AG09319 (cell line): ENCODE results near the gene PGM3.

Source experiments
- DNase-seq: peaks from one replicate; pipeline ENCODE4 v3.0.0-alpha.2; 2010; ENCODE audit warnings: low read depth; ENCODE audit errors: extremely low read depth
- TF ChIP-seq, protein P1 (sequence below): IDR thresholded peaks from 2 replicates; pipeline ENCODE4 v1.5.1; 2011; ENCODE audit warnings: low read depth, mild to moderate bottlenecking, inconsistent platforms, low read length, moderate library complexity

Gene PGM3

GRCh38 chr6:83167726-83168278 is 25.3 kb downstream of the PGM3 start:
- DNase-seq: no peak
- TF ChIP-seq, protein P1, sequence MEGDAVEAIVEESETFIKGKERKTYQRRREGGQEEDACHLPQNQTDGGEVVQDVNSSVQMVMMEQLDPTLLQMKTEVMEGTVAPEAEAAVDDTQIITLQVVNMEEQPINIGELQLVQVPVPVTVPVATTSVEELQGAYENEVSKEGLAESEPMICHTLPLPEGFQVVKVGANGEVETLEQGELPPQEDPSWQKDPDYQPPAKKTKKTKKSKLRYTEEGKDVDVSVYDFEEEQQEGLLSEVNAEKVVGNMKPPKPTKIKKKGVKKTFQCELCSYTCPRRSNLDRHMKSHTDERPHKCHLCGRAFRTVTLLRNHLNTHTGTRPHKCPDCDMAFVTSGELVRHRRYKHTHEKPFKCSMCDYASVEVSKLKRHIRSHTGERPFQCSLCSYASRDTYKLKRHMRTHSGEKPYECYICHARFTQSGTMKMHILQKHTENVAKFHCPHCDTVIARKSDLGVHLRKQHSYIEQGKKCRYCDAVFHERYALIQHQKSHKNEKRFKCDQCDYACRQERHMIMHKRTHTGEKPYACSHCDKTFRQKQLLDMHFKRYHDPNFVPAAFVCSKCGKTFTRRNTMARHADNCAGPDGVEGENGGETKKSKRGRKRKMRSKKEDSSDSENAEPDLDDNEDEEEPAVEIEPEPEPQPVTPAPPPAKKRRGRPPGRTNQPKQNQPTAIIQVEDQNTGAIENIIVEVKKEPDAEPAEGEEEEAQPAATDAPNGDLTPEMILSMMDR: no peak

GRCh38 chr6:83160167-83160566 is 32.9 kb downstream of the PGM3 start:
- no peak for DNase-seq
- TF ChIP-seq, protein P1: no peak

- TF ChIP-seq, protein P1: no peak
- no peak for DNase-seq
Measured at GRCh38 chr6:83155794-83156193, 37.3 kb downstream of the PGM3 start.

- DNase-seq: no peak
- TF ChIP-seq, protein P1: no peak
Measured at GRCh38 chr6:83153883-83154521, 39.1 kb downstream of the PGM3 start.

DNA sequence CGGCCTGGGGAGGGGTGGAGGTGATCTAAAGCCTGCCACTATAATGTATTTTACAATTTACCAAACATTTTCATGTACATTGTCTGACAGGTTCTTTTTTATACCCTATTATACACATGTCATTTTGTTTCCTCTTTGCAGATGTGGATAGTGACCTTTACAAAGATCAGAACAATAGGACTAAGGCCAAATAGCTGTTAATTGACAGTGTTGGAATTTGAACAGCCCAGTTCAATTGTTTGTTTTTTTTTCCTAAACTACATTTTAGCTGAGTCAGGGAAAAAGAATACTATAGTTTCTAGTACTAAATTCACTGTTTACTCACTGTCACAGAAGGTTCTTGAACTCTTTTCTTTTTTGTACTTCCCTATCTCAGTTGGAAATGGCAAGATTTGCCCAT is 40.2 kb downstream of the PGM3 start:
- TF ChIP-seq, protein P1: no peak
- no peak for DNase-seq

DNA sequence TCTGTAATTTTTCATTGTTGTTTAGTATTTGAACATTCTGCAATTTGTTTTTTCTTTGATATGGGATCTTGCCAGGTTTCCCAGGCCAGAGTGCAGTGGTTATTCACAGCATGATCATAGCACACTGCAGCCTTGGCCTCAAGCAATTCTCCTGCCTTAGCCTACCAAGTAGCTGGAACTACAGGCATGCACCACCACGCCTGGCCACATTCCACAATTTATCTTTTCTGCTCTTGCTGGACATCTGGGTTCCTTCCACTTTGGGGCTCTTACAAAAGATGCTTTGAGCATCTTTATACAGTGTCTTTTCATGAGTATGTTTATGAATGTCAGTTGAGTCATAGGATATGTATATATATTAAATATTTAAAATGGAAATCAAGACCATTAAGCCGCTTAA is 42.0 kb downstream of the PGM3 start:
- no peak for DNase-seq
- TF ChIP-seq, protein P1: no peak

- DNase-seq: no peak
- TF ChIP-seq, protein P1: no peak
Measured at GRCh38 chr6:83138758-83139157, 54.3 kb downstream of the PGM3 start.
